Measurements from ENCODE around the gene PHC2. TPM values are rescaled to one million over a fixed set of nuclear protein-coding genes. Genes with fewer than 3 reads are reported as not detected.

PHC2 gene
- total and polyA plus RNA-seq, 9 of the 15 experiments (the other 6 are each of a cell fraction or from before 2014, with no cell fraction given): 3.1 to 67.6 (median 34.6) TPM

DNA sequence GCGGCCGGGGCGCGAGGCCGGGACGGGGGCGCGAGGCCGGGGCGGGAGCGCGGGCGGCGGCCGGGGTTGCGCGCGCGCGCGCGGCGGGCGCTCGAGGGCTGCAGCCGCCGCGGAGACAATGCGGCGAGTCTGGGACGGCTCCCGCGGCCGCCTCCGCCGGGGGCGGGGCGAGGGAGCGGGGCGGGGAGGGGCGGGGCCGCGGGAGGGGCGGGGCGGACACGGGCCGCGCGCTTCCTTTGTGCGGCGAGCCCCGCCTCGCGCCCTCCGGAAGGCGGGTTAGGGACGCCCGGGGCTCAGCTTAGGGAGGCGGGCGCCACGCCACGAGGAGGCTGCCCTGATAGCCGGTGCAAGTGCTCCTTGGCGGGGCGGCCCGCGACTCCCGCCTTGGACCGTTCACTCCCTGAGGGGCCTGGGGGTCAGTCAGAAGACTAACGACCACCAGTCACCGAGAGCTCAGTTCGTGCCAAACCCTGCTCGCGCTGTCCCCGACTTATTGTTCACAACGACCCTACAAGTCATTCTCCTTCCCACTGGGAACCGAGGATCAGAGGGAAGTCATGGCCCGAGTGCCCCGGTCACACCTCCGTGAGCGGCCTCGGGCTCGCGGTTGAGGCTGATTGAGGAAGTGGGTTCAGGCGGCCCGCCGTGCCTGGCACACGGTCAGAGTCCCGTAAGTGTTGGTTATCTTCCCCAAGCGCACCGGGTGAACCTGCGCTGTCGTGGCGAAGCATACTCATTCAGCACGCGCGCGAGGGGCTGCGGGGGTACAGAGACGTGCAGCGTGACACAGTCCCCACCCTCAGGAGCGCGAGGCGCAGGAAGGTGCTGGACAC is 80.9 kb downstream of the PHC2 start (continued):
- TF ChIP-seq SPI1 (IDR thresholded peaks at IDR 0.05; ENCODE audit: borderline replicate concordance, low read depth, low read length) (peak; percentile 94), ARID1B (IDR thresholded peaks at IDR 0.05) (peak; percentile 53), POLR2A (conservative IDR thresholded peaks at IDR 0.05) (peak; percentile 96), EGR1 (conservative IDR thresholded peaks at IDR 0.05) (peak; percentile 31), CREB1 (IDR thresholded peaks at IDR 0.05) (no peak), CREB1 (CRISPR knock-in tag; IDR thresholded peaks at IDR 0.05) (no peak; the same call in 1 of the 2 replicates), SNRNP70 (optimal IDR thresholded peaks at IDR 0.05; ENCODE audit: low read depth, low read length) (no peak), ZBED1 (IDR thresholded peaks at IDR 0.05) (no peak), MED1 (CRISPR knock-in tag; IDR thresholded peaks at IDR 0.05; ENCODE audit: borderline replicate concordance) (no peak), ZNF766 (CRISPR knock-in tag; conservative IDR thresholded peaks at IDR 0.05) (peak; percentile 82), MTA3 (IDR thresholded peaks at IDR 0.05; ENCODE audit: borderline replicate concordance) (peak; percentile 91; the same call in 1 of the 2 replicates), ZNF354B (CRISPR knock-in tag; IDR thresholded peaks at IDR 0.05) (no peak), BHLHE40 (IDR thresholded peaks at IDR 0.05; ENCODE audit: low read length) (peak; percentile 69), POLR2AphosphoS5 (IDR thresholded peaks at IDR 0.05; ENCODE audit: control insufficient read depth, insufficient read depth, low read depth, low read length) (peak; percentile 87), ELF4 (CRISPR knock-in tag; IDR thresholded peaks at IDR 0.05) (no peak)
- TF ChIP-seq, protein P1, sequence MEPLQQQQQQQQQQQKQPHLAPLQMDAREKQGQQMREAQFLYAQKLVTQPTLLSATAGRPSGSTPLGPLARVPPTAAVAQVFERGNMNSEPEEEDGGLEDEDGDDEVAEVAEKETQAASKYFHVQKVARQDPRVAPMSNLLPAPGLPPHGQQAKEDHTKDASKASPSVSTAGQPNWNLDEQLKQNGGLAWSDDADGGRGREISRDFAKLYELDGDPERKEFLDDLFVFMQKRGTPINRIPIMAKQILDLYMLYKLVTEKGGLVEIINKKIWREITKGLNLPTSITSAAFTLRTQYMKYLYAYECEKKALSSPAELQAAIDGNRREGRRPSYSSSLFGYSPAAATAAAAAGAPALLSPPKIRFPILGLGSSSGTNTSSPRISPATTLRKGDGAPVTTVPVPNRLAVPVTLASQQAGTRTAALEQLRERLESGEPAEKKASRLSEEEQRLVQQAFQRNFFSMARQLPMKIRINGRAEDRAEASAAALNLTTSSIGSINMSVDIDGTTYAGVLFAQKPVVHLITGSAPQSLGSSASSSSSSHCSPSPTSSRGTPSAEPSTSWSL (CRISPR knock-in tag; IDR thresholded peaks at IDR 0.05; ENCODE audit: borderline replicate concordance): peak; percentile 44; the same call in 1 of the 2 replicates
- TF ChIP-seq, protein P2, sequence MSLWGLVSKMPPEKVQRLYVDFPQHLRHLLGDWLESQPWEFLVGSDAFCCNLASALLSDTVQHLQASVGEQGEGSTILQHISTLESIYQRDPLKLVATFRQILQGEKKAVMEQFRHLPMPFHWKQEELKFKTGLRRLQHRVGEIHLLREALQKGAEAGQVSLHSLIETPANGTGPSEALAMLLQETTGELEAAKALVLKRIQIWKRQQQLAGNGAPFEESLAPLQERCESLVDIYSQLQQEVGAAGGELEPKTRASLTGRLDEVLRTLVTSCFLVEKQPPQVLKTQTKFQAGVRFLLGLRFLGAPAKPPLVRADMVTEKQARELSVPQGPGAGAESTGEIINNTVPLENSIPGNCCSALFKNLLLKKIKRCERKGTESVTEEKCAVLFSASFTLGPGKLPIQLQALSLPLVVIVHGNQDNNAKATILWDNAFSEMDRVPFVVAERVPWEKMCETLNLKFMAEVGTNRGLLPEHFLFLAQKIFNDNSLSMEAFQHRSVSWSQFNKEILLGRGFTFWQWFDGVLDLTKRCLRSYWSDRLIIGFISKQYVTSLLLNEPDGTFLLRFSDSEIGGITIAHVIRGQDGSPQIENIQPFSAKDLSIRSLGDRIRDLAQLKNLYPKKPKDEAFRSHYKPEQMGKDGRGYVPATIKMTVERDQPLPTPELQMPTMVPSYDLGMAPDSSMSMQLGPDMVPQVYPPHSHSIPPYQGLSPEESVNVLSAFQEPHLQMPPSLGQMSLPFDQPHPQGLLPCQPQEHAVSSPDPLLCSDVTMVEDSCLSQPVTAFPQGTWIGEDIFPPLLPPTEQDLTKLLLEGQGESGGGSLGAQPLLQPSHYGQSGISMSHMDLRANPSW (CRISPR knock-in tag; IDR thresholded peaks at IDR 0.05): no peak
- TF ChIP-seq, protein P3, sequence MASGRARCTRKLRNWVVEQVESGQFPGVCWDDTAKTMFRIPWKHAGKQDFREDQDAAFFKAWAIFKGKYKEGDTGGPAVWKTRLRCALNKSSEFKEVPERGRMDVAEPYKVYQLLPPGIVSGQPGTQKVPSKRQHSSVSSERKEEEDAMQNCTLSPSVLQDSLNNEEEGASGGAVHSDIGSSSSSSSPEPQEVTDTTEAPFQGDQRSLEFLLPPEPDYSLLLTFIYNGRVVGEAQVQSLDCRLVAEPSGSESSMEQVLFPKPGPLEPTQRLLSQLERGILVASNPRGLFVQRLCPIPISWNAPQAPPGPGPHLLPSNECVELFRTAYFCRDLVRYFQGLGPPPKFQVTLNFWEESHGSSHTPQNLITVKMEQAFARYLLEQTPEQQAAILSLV (tag; IDR thresholded peaks at IDR 0.05): no peak
- TF ChIP-seq, protein P4, sequence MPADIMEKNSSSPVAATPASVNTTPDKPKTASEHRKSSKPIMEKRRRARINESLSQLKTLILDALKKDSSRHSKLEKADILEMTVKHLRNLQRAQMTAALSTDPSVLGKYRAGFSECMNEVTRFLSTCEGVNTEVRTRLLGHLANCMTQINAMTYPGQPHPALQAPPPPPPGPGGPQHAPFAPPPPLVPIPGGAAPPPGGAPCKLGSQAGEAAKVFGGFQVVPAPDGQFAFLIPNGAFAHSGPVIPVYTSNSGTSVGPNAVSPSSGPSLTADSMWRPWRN (IDR thresholded peaks at IDR 0.05; ENCODE audit: low read depth): peak; percentile 71
- TF ChIP-seq, protein P5, sequence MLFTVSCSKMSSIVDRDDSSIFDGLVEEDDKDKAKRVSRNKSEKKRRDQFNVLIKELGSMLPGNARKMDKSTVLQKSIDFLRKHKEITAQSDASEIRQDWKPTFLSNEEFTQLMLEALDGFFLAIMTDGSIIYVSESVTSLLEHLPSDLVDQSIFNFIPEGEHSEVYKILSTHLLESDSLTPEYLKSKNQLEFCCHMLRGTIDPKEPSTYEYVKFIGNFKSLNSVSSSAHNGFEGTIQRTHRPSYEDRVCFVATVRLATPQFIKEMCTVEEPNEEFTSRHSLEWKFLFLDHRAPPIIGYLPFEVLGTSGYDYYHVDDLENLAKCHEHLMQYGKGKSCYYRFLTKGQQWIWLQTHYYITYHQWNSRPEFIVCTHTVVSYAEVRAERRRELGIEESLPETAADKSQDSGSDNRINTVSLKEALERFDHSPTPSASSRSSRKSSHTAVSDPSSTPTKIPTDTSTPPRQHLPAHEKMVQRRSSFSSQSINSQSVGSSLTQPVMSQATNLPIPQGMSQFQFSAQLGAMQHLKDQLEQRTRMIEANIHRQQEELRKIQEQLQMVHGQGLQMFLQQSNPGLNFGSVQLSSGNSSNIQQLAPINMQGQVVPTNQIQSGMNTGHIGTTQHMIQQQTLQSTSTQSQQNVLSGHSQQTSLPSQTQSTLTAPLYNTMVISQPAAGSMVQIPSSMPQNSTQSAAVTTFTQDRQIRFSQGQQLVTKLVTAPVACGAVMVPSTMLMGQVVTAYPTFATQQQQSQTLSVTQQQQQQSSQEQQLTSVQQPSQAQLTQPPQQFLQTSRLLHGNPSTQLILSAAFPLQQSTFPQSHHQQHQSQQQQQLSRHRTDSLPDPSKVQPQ (CRISPR knock-in tag; IDR thresholded peaks at IDR 0.05; ENCODE audit: borderline replicate concordance): peak; percentile 75; the same call in 1 of the 2 replicates

All from K562 (cell line).